Measurements from ENCODE around the gene PHLDA2. TPM values are rescaled to one million over a fixed set of nuclear protein-coding genes. Genes with fewer than 3 reads are reported as not detected.

The PHLDA2 gene
- total and polyA plus RNA-seq, 2 donors (not counting 1 experiment from before 2014, with no cell fraction given): 1.4 TPM; not detected in 1

DNA sequence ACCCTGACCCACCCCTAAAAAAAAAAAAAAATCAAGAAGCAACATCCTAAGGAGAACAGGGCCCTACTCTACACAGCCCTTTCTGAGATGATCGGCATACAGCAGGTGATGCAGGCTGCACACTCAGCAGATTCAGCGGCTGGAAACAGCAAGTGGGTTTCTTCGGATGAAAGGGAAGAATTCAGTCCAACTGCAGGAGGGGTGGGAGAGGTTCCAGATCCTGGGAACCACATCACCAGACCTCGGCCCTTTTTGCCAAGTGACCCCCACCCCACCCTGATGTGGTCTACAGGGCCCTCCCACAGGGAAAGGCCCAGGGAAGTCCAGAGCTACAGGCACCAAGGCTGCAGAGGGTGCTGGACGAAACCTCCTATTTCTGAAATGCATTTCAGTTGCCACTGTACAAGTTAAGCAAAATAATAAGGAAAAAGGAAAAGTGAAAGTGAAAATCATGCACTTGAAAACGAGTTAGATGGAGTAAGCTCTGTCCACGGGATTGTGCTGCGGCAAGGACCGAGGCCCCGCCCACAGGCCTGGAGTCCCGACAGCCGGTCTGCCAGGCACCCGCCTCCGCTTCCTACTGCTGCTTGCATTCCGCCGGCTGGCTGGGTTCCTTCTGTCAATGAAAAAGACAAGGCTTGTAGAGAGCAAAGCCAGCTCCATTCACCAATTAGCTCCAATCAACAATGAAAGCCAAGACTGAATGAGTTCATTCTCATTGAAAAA, 16.0 kb upstream of the PHLDA2 start:
- ChIA-PET CTCF (interaction anchor here (1.8 kb wide), 1 partner anchor 147 kb away, joined by 3 read pairs; no protein-coding TSS in a partner anchor), POLR2A (no interaction called here)
- Histone ChIP-seq H3K4me1 (ENCODE audit: control insufficient read depth in 2 of 2, insufficient read depth in 2 of 2, low read length in 2 of 2) (peaks cover 6 to 7% of the 10 kb centered on the region in 2 donors), H4K20me1 (ENCODE audit: control insufficient read depth, insufficient read depth, low read length, poor library complexity, severe bottlenecking) (no peaks in the 10 kb centered on the region), H3K9me3 (ENCODE audit: control extremely low read depth in 1 of 3, control insufficient read depth in 2 of 3, insufficient read depth in 1 of 3, low read length in 2 of 3) (peaks cover 0 to under 1% (median 0%) of the 10 kb centered on the region in 3 donors), H3K4me2 (replicated peaks; ENCODE audit: low read depth, low read length, poor library complexity, severe bottlenecking) (peak overlapping the region; percentile 36), H2AFZ (ENCODE audit: insufficient read depth, low read depth, low read length, poor library complexity, severe bottlenecking) (no peak overlapping the region), H3K27ac (ENCODE audit: low read length in 2 of 2) (no peak overlapping the region), H3K36me3 (replicated peaks in 1 of 2; ENCODE audit: control extremely low read depth in 1 of 2, control insufficient read depth in 1 of 2, extremely low read depth in 1 of 2, insufficient read depth in 2 of 2, low read length in 1 of 2) (peaks cover 6 to 35% of the 10 kb centered on the region in 2 experiments), H3K4me3 (ENCODE audit: control extremely low read depth in 1 of 5, extremely low read depth in 1 of 5, insufficient read depth in 1 of 5, low read depth in 2 of 5, low read length in 4 of 5) (no peak overlapping the region), H3K27me3 (replicated peaks in 1 of 4; ENCODE audit: control extremely low read depth in 1 of 4, control insufficient read depth in 3 of 4, insufficient read depth in 4 of 4, low read length in 3 of 4) (no peaks in the 10 kb centered on the region), H3K9ac (ENCODE audit: low read length) (no peak overlapping the region), H3K79me2 (ENCODE audit: control insufficient read depth, insufficient read depth, low read length) (no peaks in the 10 kb centered on the region)
- H3K27ac Mint-ChIP-seq: peak overlapping the region; percentile 53
- TF ChIP-seq EZH2 (IDR thresholded peaks at IDR 0.05; ENCODE audit: borderline replicate concordance, insufficient read depth, low read depth, low read length, poor library complexity, severe bottlenecking): no peak
- TF ChIP-seq, protein P1, sequence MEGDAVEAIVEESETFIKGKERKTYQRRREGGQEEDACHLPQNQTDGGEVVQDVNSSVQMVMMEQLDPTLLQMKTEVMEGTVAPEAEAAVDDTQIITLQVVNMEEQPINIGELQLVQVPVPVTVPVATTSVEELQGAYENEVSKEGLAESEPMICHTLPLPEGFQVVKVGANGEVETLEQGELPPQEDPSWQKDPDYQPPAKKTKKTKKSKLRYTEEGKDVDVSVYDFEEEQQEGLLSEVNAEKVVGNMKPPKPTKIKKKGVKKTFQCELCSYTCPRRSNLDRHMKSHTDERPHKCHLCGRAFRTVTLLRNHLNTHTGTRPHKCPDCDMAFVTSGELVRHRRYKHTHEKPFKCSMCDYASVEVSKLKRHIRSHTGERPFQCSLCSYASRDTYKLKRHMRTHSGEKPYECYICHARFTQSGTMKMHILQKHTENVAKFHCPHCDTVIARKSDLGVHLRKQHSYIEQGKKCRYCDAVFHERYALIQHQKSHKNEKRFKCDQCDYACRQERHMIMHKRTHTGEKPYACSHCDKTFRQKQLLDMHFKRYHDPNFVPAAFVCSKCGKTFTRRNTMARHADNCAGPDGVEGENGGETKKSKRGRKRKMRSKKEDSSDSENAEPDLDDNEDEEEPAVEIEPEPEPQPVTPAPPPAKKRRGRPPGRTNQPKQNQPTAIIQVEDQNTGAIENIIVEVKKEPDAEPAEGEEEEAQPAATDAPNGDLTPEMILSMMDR (IDR thresholded peaks at IDR 0.05): no peak
- no peaks in the 10 kb centered on the region for H3K9me3 Mint-ChIP-seq (ENCODE audit: insufficient read depth)
- intact Hi-C loops (cut with micrococcal nuclease): no loop called here
- H3K4me1 Mint-ChIP-seq: peaks cover 13% of the 10 kb centered on the region
- no peak for ATAC-seq (ENCODE audit: low read depth)
- 38% methylated on average over 12 of the region's 16 CpGs for WGBS (ENCODE audit: insufficient coverage)
- H3K27me3 Mint-ChIP-seq: no peaks in the 10 kb centered on the region
- no peak overlapping the region for H3K4me3 Mint-ChIP-seq
- no peak for DNase-seq

DNA sequence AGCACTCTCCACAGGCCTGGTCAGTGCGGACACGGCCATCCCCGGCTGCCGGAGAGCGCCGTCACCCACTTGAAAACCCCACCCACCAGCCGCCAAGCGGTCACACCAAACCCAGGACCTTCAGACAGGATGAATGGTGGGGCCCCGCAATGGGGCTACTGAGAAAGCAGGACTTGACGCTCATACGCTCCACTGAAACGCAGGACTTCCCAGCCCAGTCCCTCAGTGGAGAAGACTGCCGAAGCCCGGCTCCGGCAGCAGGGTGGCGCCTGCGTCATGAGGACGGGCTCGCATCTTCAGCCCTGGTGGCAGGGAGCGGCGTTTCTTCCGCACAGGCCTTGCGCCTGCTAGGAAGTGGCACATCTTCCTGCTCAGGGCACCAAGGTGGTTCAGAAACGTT, 15.3 kb upstream of the PHLDA2 start:
- H3K4me2 ChIP-seq (replicated peaks; ENCODE audit: low read depth, low read length, poor library complexity, severe bottlenecking): no peak overlapping the region
- intact Hi-C loops (cut with micrococcal nuclease): no loop called here
- ATAC-seq (ENCODE audit: low read depth) (no peak), DNase-seq (no peak)
- Mint-ChIP-seq H3K4me1 (peaks cover 13% of the 10 kb centered on the region), H3K27ac (no peak overlapping the region), H3K27me3 (no peaks in the 10 kb centered on the region), H3K9me3 (ENCODE audit: insufficient read depth) (no peaks in the 10 kb centered on the region), H3K4me3 (no peak overlapping the region)
- TF ChIP-seq EZH2 (IDR thresholded peaks at IDR 0.05; ENCODE audit: borderline replicate concordance, insufficient read depth, low read depth, low read length, poor library complexity, severe bottlenecking): no peak
- TF ChIP-seq, protein P1 (IDR thresholded peaks at IDR 0.05): no peak
- ChIA-PET CTCF (interaction anchor here (1.8 kb wide), 1 partner anchor 148 kb away, joined by 3 read pairs; no protein-coding TSS in a partner anchor), POLR2A (no interaction called here)
- no peak overlapping the region for H3K27ac ChIP-seq (ENCODE audit: low read length in 2 of 2)
- no peak overlapping the region for H3K4me3 ChIP-seq (ENCODE audit: control extremely low read depth in 1 of 5, extremely low read depth in 1 of 5, insufficient read depth in 1 of 5, low read depth in 2 of 5, low read length in 4 of 5)
- no peak overlapping the region for H3K9ac ChIP-seq (ENCODE audit: low read length)
- H3K27me3 ChIP-seq (replicated peaks in 1 of 4; ENCODE audit: control extremely low read depth in 1 of 4, control insufficient read depth in 3 of 4, insufficient read depth in 4 of 4, low read length in 3 of 4): no peaks in the 10 kb centered on the region
- no peaks in the 10 kb centered on the region for H4K20me1 ChIP-seq (ENCODE audit: control insufficient read depth, insufficient read depth, low read length, poor library complexity, severe bottlenecking)
- H3K4me1 ChIP-seq (ENCODE audit: control insufficient read depth in 2 of 2, insufficient read depth in 2 of 2, low read length in 2 of 2): peaks cover 6 to 7% of the 10 kb centered on the region in 2 donors
- H3K79me2 ChIP-seq (ENCODE audit: control insufficient read depth, insufficient read depth, low read length): no peaks in the 10 kb centered on the region
- WGBS (ENCODE audit: insufficient coverage): 98% methylated on average over 21 of the region's 24 CpGs
- no peak overlapping the region for H2AFZ ChIP-seq (ENCODE audit: insufficient read depth, low read depth, low read length, poor library complexity, severe bottlenecking)
- H3K36me3 ChIP-seq (replicated peaks in 1 of 2; ENCODE audit: control extremely low read depth in 1 of 2, control insufficient read depth in 1 of 2, extremely low read depth in 1 of 2, insufficient read depth in 2 of 2, low read length in 1 of 2): peaks cover 6 to 28% of the 10 kb centered on the region in 2 experiments
- H3K9me3 ChIP-seq (ENCODE audit: control extremely low read depth in 1 of 3, control insufficient read depth in 2 of 3, insufficient read depth in 1 of 3, low read length in 2 of 3): peaks cover 0 to 7% (median 0%) of the 10 kb centered on the region in 3 donors

Data from B cell (primary cell).